Caco-2 (cell line): ENCODE results near the gene CDK5RAP3. TPM values are rescaled to one million over a fixed set of nuclear protein-coding genes. Genes with fewer than 3 reads are reported as not detected.

Experiments used
- BruUV-seq: library from RNA; stranded (reverse); fragments of 400-500 nt; replicated peaks from 2 replicates; lab custom pipeline; 2021; lab: Mats Ljungman, UMichigan
- CTCF ChIA-PET: fragments of 300-600 bp; sonication (Branson Sonifier 250); formaldehyde crosslinking; loops from one replicate; lab custom pipeline; 2022; ENCODE audit warnings: antibody characterized with exemption; lab: Charles Lee
- POLR2A ChIA-PET: fragments of 300-600 bp; sonication (Branson Sonifier 250); formaldehyde crosslinking; loops from one replicate; lab custom pipeline; 2022; ENCODE audit warnings: antibody characterized with exemption; lab: Charles Lee
- DNase-seq, 2 experiments: peaks; one replicate each; pipeline versions ENCODE4 v3.0.0 to v3.0.0-alpha.2; 2020 to 2022
- H3K27me3 ChIP-seq: replicated peaks from 2 replicates; pipeline ENCODE4 v1.6.0; 2011; ENCODE audit warnings: low read length; ENCODE audit not compliant: control insufficient read depth, insufficient read depth
- H3K36me3 ChIP-seq: 2 replicates; pipeline ENCODE4 v1.5.1; 2011; ENCODE audit warnings: low read length; ENCODE audit not compliant: control insufficient read depth, insufficient read depth
- H3K4me1 ChIP-seq: fragments of 250-450 bp; sonication (Bioruptor Pico); 2 replicates; pipeline ENCODE4 v1.5.1; 2020; ENCODE audit warnings: mild to moderate bottlenecking
- H3K4me3 ChIP-seq: 2 replicates; pipeline ENCODE4 v1.5.1; 2011; ENCODE audit warnings: low read depth, mild to moderate bottlenecking, control low read depth, low read length
- H3K9me3 ChIP-seq: fragments of 250-450 bp; sonication (Bioruptor Pico); 2 replicates; pipeline ENCODE4 v1.5.1; 2020; ENCODE audit warnings: mild to moderate bottlenecking, moderate library complexity
- H3K27ac Mint-ChIP-seq: one replicate; pipeline ENCODE4 v1.8.0; 2022; ENCODE audit warnings: mixed read lengths; ENCODE audit not compliant: unreplicated experiment
- H3K27me3 Mint-ChIP-seq: one replicate; pipeline ENCODE4 v1.8.0; 2022; ENCODE audit warnings: mixed read lengths; ENCODE audit not compliant: insufficient read depth, unreplicated experiment
- H3K36me3 Mint-ChIP-seq: one replicate; pipeline ENCODE4 v1.8.0; 2022; ENCODE audit warnings: mild to moderate bottlenecking, mixed read lengths; ENCODE audit not compliant: insufficient read depth, unreplicated experiment
- H3K4me1 Mint-ChIP-seq: one replicate; pipeline ENCODE4 v1.8.0; 2022; ENCODE audit warnings: low read depth, mixed read lengths; ENCODE audit not compliant: unreplicated experiment
- H3K4me3 Mint-ChIP-seq: one replicate; pipeline ENCODE4 v1.8.0; 2022; ENCODE audit warnings: mild to moderate bottlenecking, moderate library complexity, mixed read lengths; ENCODE audit not compliant: unreplicated experiment
- H3K9me3 Mint-ChIP-seq: one replicate; pipeline ENCODE4 v1.8.0; 2022; ENCODE audit warnings: mixed read lengths; ENCODE audit not compliant: unreplicated experiment
- intact Hi-C: fragments of 100-400 bp; cut with micrococcal nuclease; formaldehyde crosslinking; loops from one replicate; pipeline ENCODE4 v1.10.0; 2022; ENCODE audit not compliant: unreplicated experiment
- total RNA-seq: library from RNA; stranded (reverse); gene quantifications from 2 replicates; pipeline ENCODE4 v1.2.3, GENCODE V29; 2022
- TF ChIP-seq, protein P1 (sequence below), 2 experiments: fragments of 200-600 bp in 1 of 2; IDR thresholded peaks; 1 replicate in 1 of 2; 2 replicates in 1 of 2; pipeline versions ENCODE4 v1.5.1 to v1.8.0; 2011 to 2022; ENCODE audit warnings: antibody characterized with exemption in 1 of 2, control low read depth in 1 of 2, inconsistent platforms in 1 of 2, low read depth in 1 of 2, low read length in 1 of 2, mild to moderate bottlenecking in 1 of 2, moderate library complexity in 1 of 2; ENCODE audit not compliant: insufficient read depth in 1 of 2, severe bottlenecking in 1 of 2, unreplicated experiment in 1 of 2

CDK5RAP3 gene
- total RNA-seq, 1 experiment from 2014 or later = 425 TPM

DNA sequence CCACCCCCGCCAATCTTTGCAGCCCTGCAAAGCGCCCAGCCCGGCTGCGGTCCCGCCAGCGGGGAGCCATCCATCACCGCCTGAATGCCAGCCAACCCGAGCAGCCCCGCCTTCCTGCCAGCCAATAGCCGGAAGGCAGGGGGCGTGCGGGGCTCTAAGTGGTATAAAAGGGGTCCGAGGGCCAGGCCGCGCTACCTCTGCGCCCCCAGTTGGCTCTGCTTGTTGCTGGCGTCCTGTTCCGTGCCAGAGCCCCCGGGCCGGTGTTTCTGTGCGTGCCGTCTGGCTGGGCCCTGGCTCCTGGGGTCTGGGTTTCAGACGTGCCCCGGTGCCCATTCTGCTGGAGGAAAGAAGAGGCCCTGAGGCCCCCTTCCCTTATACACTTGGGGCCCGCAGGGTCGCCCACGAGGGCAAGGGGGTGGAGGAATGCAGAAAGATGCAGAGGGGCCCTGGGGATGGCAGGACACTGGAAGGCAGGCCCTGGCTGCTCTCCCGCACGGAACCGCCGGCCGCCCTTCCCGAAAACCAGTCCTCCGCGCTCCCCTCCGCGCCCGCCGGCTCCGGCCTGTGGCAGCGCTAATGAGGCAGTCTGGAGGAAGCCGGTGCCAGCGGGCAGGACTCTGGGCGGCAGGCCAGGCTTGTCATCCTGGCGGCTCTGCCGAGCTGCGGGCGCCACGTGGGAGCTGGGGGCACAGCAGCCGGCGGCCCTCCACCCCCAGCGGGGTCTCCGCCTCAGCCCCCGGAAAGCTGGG lies 52.7 kb downstream of the CDK5RAP3 start:
- Histone ChIP-seq H3K4me1 (peaks cover 26% of the 10 kb centered on the region), H3K27me3 (peaks cover 5% of the 10 kb centered on the region), H3K36me3 (no peaks in the 10 kb centered on the region), H3K4me3 (peak overlapping the region; percentile 36), H3K9me3 (no peaks in the 10 kb centered on the region)
- Mint-ChIP-seq H3K36me3 (peaks cover 13% of the 10 kb centered on the region), H3K4me1 (peaks cover 34% of the 10 kb centered on the region), H3K4me3 (peak overlapping the region; percentile 87), H3K27me3 (peaks cover 20% of the 10 kb centered on the region), H3K27ac (no peak overlapping the region), H3K9me3 (no peaks in the 10 kb centered on the region)
- DNase-seq = peak; percentile 68 to 84
- intact Hi-C loops = loop anchor here (2.0 to 10.0 kb wide), 3 partner anchors 77 to 595 kb away; partner anchors contain the start of gene CBX1
- TF ChIP-seq, protein P1, sequence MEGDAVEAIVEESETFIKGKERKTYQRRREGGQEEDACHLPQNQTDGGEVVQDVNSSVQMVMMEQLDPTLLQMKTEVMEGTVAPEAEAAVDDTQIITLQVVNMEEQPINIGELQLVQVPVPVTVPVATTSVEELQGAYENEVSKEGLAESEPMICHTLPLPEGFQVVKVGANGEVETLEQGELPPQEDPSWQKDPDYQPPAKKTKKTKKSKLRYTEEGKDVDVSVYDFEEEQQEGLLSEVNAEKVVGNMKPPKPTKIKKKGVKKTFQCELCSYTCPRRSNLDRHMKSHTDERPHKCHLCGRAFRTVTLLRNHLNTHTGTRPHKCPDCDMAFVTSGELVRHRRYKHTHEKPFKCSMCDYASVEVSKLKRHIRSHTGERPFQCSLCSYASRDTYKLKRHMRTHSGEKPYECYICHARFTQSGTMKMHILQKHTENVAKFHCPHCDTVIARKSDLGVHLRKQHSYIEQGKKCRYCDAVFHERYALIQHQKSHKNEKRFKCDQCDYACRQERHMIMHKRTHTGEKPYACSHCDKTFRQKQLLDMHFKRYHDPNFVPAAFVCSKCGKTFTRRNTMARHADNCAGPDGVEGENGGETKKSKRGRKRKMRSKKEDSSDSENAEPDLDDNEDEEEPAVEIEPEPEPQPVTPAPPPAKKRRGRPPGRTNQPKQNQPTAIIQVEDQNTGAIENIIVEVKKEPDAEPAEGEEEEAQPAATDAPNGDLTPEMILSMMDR (IDR thresholded peaks at IDR 0.05; ENCODE audit: insufficient read depth in 1 of 2, low read depth in 1 of 2, low read length in 1 of 2, severe bottlenecking in 1 of 2, unreplicated experiment in 1 of 2) = peak; percentile 21 to 51
- ChIA-PET POLR2A (interaction anchor here (0.6 kb wide), 1 partner anchor 39 kb away, joined by 5 read pairs; no protein-coding TSS in a partner anchor), CTCF (no interaction called here)
- BruUV-seq = no TSS peak

DNA sequence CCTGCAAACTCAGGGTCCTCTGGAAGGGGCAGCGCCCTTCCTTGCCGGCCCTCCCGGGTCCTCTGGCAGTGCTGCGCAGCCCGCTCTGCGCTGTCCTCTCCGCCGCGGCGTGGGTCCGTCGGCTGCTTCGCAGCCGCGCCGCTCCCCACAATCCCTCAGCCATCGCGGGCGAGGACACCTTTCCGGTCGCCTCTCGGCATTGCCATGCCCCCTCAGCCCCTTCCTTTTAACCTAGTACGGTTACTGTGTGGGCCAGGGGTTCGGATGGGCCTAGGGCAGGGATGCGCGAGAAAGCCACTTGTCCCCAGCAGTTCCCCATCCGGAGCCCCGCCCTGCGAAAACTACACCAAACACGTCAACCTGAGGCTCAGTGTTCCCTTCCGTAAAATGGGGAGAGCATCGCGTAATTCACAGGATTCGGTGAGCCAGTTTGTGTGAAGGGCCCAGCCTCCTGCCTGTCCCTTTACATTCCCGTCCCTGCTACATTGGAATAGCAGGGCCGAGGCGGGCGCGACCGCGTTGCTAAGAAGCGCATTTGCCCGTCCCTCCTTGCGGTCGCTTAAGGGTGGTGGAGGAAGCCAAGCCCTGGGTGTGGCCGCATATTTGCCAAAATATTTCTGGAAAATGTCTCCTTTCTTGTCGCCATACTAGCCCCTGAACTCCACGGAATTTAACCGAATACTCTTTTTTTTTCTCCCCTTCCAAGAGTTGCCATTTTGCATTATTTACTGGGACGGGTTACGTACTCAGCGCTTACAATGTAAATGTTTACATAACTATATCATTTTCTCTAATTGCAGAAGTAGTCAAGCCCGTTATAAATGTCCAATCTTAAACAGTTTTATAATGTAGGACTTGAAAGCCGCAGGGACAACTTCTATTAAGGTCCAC lies 53.5 kb downstream of the CDK5RAP3 start:
- peak; percentile 68 to 74 for DNase-seq
- no peaks in the 10 kb centered on the region for H3K36me3 ChIP-seq
- no TSS peak for BruUV-seq
- Mint-ChIP-seq H3K4me1 (peaks cover 34% of the 10 kb centered on the region), H3K27me3 (peaks cover 20% of the 10 kb centered on the region), H3K27ac (peak overlapping the region; percentile 89), H3K9me3 (no peaks in the 10 kb centered on the region), H3K36me3 (peaks cover 13% of the 10 kb centered on the region), H3K4me3 (peak overlapping the region; percentile 87)
- CTCF ChIA-PET = interaction anchor here (0.5 to 3.6 kb wide), 42 partner anchors 8 to 1390 kb away, joined by 3 to 225 read pairs (median 6); partner anchors contain the start of genes CBX1, CDK5RAP3, NFE2L1 and PHB1
- H3K4me3 ChIP-seq = peak overlapping the region; percentile 36
- peaks cover 5% of the 10 kb centered on the region for H3K27me3 ChIP-seq
- TF ChIP-seq, protein P1 (IDR thresholded peaks at IDR 0.05; ENCODE audit: insufficient read depth in 1 of 2, low read depth in 1 of 2, low read length in 1 of 2, severe bottlenecking in 1 of 2, unreplicated experiment in 1 of 2) = no peak
- no peaks in the 10 kb centered on the region for H3K9me3 ChIP-seq
- intact Hi-C loops = loop anchor here (1.0 to 10.0 kb wide), 11 partner anchors 13 to 594 kb away; partner anchors contain the start of genes CBX1, COPZ2 and NFE2L1
- POLR2A ChIA-PET = interaction anchor here (0.6 to 1.3 kb wide), 9 partner anchors 13 to 106 kb away, joined by 3 to 26 read pairs (median 4); partner anchors contain the start of genes COPZ2, NFE2L1, PNPO and SNX11
- peaks cover 26% of the 10 kb centered on the region for H3K4me1 ChIP-seq
